Subcutaneous abdominal adipose tissue (tissue), 5 donors: ENCODE results near the gene ZSCAN30.
A peak's percentile ranks its signal among the peaks of the same experiment; 100 is the strongest.
"Not testable (repeated sequence)": the region's sequence is repeated elsewhere in the genome, so short reads cannot be mapped to it uniquely, and the experiment has no call there.

Source experiments
- H3K27ac ChIP-seq: one replicate; pipeline ENCODE4 v1.7.0; 2013; ENCODE audit warnings: low read depth, mild to moderate bottlenecking, inconsistent platforms, low read length, moderate library complexity
- H3K27me3 ChIP-seq, 5 donors: one replicate each; pipeline ENCODE4 v1.7.0; 2013; ENCODE audit warnings: low read length in 5 of 5, inconsistent platforms in 1 of 5; ENCODE audit not compliant: control insufficient read depth in 5 of 5, insufficient read depth in 4 of 5
- H3K36me3 ChIP-seq, 5 donors: one replicate each; pipeline ENCODE4 v1.7.0; 2013; ENCODE audit warnings: low read length in 5 of 5; ENCODE audit not compliant: control insufficient read depth in 5 of 5, insufficient read depth in 5 of 5
- H3K4me1 ChIP-seq, 5 donors: one replicate each; pipeline ENCODE4 v1.7.0; 2013; ENCODE audit warnings: low read length in 5 of 5, mild to moderate bottlenecking in 3 of 5, moderate library complexity in 1 of 5; ENCODE audit not compliant: control insufficient read depth in 5 of 5, insufficient read depth in 5 of 5
- H3K4me3 ChIP-seq, 5 donors: one replicate each; pipeline ENCODE4 v1.7.0; 2013; ENCODE audit warnings: low read length in 5 of 5, low read depth in 1 of 5
- H3K9ac ChIP-seq, 5 donors: one replicate each; pipeline ENCODE4 v1.7.0; 2013; ENCODE audit warnings: low read length in 5 of 5, mild to moderate bottlenecking in 4 of 5, moderate library complexity in 3 of 5
- H3K9me3 ChIP-seq, 5 donors: one replicate each; pipeline ENCODE4 v1.7.0; 2013; ENCODE audit warnings: low read length in 5 of 5; ENCODE audit not compliant: control insufficient read depth in 5 of 5
- donor health status: healthy.
- donor health status: healthy.
- donor health status: healthy.
- donor health status: healthy.
- donor health status: healthy.

ZSCAN30 gene

GRCh38 chr18:35242426-35242825 lies 47.6 kb downstream of the ZSCAN30 start:
- no peak overlapping the region for H3K4me3 ChIP-seq
- peaks cover 2 to 25% (median 20%) of the 10 kb centered on the region in 5 donors for H3K4me1 ChIP-seq
- peaks cover 0 to 3% (median 0%) of the 10 kb centered on the region in 5 donors for H3K9me3 ChIP-seq
- peaks cover 35 to 47% (median 38%) of the 10 kb centered on the region in 5 donors for H3K36me3 ChIP-seq
- H3K27ac ChIP-seq: peak overlapping the region; percentile 93
- peak overlapping the region in 1 of 5 donors; percentile 94 for H3K9ac ChIP-seq
- H3K27me3 ChIP-seq: no peaks in the 10 kb centered on the region

DNA sequence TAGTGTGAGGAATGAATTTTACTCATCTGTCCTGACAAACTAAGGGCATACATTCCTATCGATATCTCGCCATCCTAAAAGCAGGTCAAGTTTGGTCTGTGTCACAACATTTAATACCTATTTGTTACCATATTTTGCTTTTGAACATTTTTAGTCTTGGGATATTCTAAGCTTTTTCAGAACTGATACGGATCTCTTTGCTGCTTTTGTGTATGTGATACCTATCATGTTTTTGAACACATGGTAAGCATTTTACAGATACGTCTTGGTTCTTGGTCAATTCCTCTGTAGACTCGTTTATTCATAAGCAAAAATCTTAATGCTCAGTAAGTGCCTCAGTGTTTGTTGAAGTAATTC lies 48.6 kb downstream of the ZSCAN30 start:
- peak overlapping the region; percentile 93 for H3K27ac ChIP-seq
- H3K36me3 ChIP-seq: peaks cover 34 to 38% (median 36%) of the 10 kb centered on the region in 5 donors
- peaks cover 0 to 3% (median 0%) of the 10 kb centered on the region in 5 donors for H3K9me3 ChIP-seq
- peak overlapping the region; percentile 74 to 89 (median 79) for H3K4me3 ChIP-seq
- peaks cover 0 to 19% (median 15%) of the 10 kb centered on the region in 5 donors for H3K4me1 ChIP-seq
- peak overlapping the region; percentile 12 to 96 (median 92) for H3K9ac ChIP-seq
- H3K27me3 ChIP-seq: no peaks in the 10 kb centered on the region

GRCh38 chr18:35240664-35241447 lies 49.2 kb downstream of the ZSCAN30 start, which contains the start of gene ZNF397:
Gene ZNF397, plus strand, starts transcription at chr18:35241034. Its CDS starts 1,437 bp downstream, at chr18:35242471.
- peaks cover 0 to 19% (median 15%) of the 10 kb centered on the region in 5 donors for H3K4me1 ChIP-seq
- no peaks in the 10 kb centered on the region for H3K27me3 ChIP-seq

GRCh38 chr18:35239314-35239713 lies 50.7 kb downstream of the ZSCAN30 start:
- Histone ChIP-seq H3K27ac (no peak overlapping the region), H3K36me3 (peaks cover 15 to 20% (median 17%) of the 10 kb centered on the region in 5 donors), H3K4me3 (no peak overlapping the region), H3K9ac (no peak overlapping the region), H3K4me1 (peaks cover 0 to 19% (median 15%) of the 10 kb centered on the region in 5 donors), H3K27me3 (no peaks in the 10 kb centered on the region), H3K9me3 (no peaks in the 10 kb centered on the region)

More at GRCh38 chr18:35240664-35241447, 49.2 kb downstream of the ZSCAN30 start, which contains the start of gene ZNF397:
- Histone ChIP-seq H3K9ac (peak within 1 kb of the TSS; percentile 57 to 96 (median 92)), H3K36me3 (peaks cover 28 to 34% (median 30%) of the 10 kb centered on the region in 5 donors), H3K4me3 (peak within 1 kb of the TSS; percentile 74 to 89 (median 79)), H3K27ac (peak within 1 kb of the TSS; percentile 93), H3K9me3 (peaks cover 0 to 2% (median 0%) of the 10 kb centered on the region in 5 donors)

DNA sequence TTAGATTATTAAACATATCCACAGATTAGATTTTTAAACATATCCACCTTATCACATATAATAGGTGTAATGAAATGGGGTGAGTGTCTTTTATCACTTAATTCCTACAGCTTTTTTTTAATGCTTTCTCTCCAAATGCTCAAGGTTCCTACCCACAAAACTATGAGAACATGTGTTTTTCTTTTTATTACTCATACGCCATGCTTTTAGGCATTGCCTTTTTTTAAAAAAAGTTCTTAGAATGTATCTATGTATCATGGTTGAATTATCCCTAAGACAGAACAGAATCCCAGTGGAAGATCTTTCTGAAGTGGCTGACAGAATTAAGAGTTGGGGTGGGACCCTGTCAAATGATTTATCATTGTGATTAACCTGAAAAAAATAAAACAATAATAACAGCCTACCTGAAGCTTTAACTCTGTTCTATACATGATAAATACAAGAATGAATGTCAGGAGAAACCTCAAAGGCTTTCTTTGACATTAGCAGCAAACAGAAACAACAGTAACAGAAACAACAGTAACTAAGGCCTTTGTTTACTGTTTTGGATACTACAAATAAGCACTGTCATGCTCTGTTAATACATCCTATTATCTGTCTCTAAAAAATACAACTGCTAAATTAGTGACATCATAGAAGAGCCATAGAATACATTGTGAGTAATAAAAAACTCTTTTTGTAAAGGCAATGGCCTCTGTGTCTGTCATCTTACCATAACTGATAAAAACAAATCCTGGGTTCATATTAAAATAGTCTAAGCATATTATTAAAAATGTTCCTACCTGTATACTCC lies 53.3 kb downstream of the ZSCAN30 start:
- no peak overlapping the region for H3K27ac ChIP-seq
- H3K4me3 ChIP-seq: no peak overlapping the region
- H3K9me3 ChIP-seq: no peaks in the 10 kb centered on the region
- peaks cover 0 to 10% (median 8%) of the 10 kb centered on the region in 5 donors for H3K4me1 ChIP-seq
- no peak overlapping the region for H3K9ac ChIP-seq
- H3K36me3 ChIP-seq: no peaks in the 10 kb centered on the region
- no peaks in the 10 kb centered on the region for H3K27me3 ChIP-seq

- Histone ChIP-seq H3K36me3 (no peaks in the 10 kb centered on the region), H3K4me3 (peak overlapping the region in 4 of 5 donors; percentile 33 to 57 (median 35)), H3K9ac (peak overlapping the region in 2 of 5 donors; percentile 54 to 62), H3K27me3 (no peaks in the 10 kb centered on the region), H3K9me3 (no peaks in the 10 kb centered on the region), H3K27ac (no peak overlapping the region), H3K4me1 (peaks cover 0 to 4% (median 3%) of the 10 kb centered on the region in 5 donors)
Observed at GRCh38 chr18:35231052-35231451, 59.0 kb downstream of the ZSCAN30 start.

DNA sequence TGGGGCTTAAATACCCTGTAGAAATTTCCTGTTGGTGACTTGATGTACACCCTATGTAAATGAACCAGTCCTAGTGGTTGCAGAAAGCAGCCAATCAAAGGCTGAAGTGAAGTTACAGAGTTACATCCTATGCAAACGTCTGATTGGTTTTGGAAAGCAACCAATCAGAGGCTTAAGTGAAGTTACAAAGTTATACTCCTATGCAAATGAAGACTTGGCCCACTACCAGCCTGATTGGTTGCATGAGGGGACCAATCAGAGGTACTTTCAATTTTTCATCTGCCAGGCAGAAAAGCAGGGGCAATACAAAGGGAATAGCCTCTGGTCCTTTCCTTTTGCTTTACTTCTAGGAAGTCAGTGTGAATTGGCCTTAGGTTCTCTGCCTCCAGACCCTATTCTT lies 62.8 kb downstream of the ZSCAN30 start:
- no peak overlapping the region for H3K9ac ChIP-seq
- H3K4me1 ChIP-seq: peaks cover 0 to 4% (median 3%) of the 10 kb centered on the region in 5 donors
- no peaks in the 10 kb centered on the region for H3K36me3 ChIP-seq
- no peak overlapping the region for H3K27ac ChIP-seq
- H3K4me3 ChIP-seq: no peak overlapping the region
- H3K9me3 ChIP-seq: no peaks in the 10 kb centered on the region
- H3K27me3 ChIP-seq: no peaks in the 10 kb centered on the region

DNA sequence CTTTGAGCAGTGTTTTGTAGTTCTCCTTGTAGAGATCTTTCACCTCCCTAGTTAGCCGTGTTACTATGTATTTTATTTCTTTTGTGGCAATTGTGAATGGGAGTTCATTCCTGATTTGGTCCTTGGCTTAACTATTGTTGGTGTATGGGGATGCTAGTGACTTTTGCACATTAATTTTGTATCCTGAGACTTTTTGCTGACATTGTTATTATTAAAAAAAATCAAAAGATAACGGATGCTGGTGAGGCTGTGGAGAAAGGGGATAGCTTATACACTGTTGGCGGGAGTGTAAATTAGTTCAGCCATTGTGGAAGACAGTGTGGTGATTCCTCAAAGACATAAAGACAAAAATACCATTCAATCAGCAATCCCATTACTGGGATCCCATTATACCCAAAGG lies 66.2 kb downstream of the ZSCAN30 start:
- no peaks in the 10 kb centered on the region for H3K9me3 ChIP-seq
- no peak overlapping the region for H3K27ac ChIP-seq
- no peaks in the 10 kb centered on the region for H3K27me3 ChIP-seq
- no peak overlapping the region for H3K4me3 ChIP-seq
- H3K9ac ChIP-seq: no peak overlapping the region
- no peaks in the 10 kb centered on the region for H3K36me3 ChIP-seq
- no peaks in the 10 kb centered on the region for H3K4me1 ChIP-seq

GRCh38 chr18:35220424-35220823 lies 69.6 kb downstream of the ZSCAN30 start:
- Histone ChIP-seq H3K27ac (no peak overlapping the region), H3K36me3 (no peaks in the 10 kb centered on the region)

DNA sequence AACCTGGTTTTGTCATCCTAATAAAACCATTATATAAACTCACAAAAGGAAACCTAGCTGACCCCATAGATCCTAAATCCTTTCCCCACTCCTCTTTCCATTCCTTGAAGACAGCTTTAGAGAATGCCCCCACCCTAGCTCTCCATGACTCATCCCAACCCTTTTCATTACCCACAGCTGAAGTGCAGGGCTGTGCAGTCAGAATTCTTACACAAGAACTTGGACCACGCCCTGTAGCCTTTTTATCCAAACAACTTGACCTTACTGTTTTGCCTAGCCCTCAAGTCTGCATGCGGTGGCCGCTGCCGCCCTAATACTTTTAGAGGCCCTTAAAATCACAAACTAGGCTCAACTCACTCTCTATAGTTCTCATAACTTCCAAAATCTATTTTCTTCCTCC lies 70.7 kb downstream of the ZSCAN30 start:
- not testable (repeated sequence) for H3K27ac ChIP-seq, H3K9me3 ChIP-seq, H3K27me3 ChIP-seq, H3K36me3 ChIP-seq, H3K4me3 ChIP-seq, H3K4me1 ChIP-seq, H3K9ac ChIP-seq

More at GRCh38 chr18:35220424-35220823, 69.6 kb downstream of the ZSCAN30 start:
- no peaks in the 10 kb centered on the region for H3K9me3 ChIP-seq
- no peak overlapping the region for H3K9ac ChIP-seq
- H3K4me3 ChIP-seq: no peak overlapping the region
- H3K27me3 ChIP-seq: no peaks in the 10 kb centered on the region
- no peaks in the 10 kb centered on the region for H3K4me1 ChIP-seq
